GM19099 (cell line): Measurements from ENCODE around the gene TBC1D4.

Experiments used
- POLR2A ChIP-seq: IDR thresholded peaks from 3 replicates; pipeline ENCODE4 v1.6.1; 2011; ENCODE audit warnings: low read depth; ENCODE audit not compliant: insufficient read length; ENCODE audit errors: extremely low read depth

TBC1D4 gene

DNA sequence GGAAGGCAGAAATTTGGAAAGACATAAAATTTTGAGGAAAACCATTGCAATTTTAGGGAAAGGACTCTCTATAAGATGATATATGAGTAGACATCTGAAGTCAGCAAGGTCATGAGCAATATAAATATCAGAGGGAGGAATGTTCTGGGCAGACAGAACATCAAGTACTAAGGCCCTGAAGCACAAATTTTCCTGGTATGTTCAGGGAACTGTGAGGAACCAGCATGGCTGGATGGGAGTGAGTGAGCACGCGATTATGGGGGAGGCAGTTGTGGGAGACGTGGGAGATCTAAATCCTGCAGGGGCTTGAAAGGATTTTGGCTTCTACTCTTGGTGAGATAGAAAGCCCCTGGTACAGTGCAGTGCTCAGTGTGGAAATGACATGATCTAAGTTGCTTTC, 112.0 kb downstream of the TBC1D4 start:
- no peak for TF ChIP-seq POLR2A

DNA sequence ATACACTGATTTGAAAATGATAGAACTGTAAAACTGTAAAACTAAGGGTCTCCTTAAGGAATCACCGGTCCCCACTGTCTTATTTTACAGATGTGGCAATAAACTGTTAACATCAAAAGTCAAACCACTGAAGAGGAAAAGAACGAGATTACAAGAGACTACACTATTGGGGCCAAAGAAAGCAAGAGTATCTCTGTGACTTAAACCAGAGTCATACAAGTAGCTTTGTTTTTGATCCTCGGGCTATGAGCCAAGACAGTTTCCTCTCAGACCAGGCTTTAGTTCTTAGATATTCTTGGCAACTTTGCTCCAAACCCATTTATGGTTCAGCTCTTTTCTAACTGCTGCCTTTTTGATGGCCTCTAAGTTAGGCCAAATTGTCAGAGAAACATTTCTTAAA, 113.8 kb downstream of the TBC1D4 start:
- no peak for TF ChIP-seq POLR2A

DNA sequence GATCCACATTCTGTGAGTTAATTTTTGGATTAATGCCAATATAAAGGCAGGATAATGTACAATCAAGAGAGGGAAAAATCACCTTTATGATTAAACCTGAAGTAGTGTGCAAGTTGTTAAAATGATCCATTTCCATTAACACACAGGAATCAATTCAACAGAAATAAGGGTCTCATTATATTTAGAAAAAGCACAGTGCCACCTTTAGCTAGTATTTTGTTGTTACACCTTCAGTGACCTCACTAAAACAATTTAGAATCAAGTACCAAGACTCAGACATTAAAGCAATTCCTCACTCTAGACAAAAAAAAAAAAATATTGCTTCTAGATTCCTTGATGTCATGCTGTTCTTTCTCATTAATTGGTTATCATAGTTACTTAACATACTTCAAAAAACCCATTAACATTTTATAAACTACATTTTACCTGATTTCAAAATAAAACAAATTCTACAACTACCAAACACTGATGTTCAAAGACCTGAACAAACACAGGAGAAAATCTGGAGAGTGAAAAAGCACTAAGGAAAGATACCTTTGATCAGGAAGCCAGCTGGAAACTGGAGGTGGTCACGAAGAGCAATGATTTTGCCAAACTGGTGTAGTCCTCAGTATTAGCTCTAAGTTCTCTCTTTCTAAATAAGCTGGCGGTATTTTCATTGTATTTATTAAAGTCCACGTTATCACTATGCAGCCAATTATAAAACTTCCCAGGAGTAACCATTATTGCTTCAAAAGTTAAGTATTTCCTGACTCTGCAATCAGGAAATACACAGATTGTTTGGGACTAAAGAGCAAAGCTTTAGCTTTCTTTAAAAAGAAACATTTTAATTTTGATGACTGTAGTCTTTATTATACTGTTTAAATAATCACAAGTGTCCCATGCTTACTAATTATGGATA, 115.3 kb downstream of the TBC1D4 start:
- no peak for TF ChIP-seq POLR2A

DNA sequence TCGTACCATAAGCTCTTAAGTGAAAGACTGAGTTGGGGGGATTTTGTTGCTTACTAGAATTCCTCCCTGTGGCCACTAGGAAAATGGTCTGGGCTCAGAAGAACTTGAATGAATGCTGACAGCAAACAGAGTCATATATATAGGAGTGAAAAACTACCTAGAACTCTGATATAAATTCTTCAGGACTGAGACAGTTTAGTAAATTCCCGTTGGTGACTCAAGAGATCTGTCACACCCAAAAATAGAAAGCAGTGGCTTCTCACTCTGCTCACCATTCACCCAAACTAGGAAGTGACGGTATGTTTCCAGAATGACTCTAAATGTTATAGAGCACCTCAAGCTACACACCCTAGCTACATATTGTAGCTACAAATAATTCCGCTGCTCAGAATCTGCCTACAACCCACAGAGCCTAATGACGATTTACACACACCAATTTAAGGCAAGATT, 116.2 kb downstream of the TBC1D4 start:
- no peak for TF ChIP-seq POLR2A

- TF ChIP-seq POLR2A: no peak
Measured at GRCh38 chr13:75364131-75364713, 117.7 kb downstream of the TBC1D4 start.

DNA sequence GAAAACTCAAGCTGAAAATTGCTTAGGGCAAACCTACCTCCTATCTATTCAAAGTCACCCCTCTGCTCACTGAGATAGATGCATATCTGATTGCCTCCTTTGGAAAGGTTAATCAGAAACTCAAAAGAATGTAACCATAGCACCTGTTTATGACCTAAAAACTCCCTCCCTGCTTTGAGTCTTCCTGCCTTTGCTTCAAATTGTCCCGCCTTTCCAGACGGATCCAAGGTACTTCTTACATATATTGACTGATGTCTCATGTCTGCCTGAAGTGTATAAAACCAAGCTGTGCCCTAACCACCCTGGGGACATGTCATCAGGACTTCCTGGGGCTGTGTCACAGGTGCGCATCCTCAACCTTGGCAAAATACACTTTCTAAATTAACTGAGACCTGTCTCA, 118.6 kb downstream of the TBC1D4 start:
- TF ChIP-seq POLR2A: no peak

DNA sequence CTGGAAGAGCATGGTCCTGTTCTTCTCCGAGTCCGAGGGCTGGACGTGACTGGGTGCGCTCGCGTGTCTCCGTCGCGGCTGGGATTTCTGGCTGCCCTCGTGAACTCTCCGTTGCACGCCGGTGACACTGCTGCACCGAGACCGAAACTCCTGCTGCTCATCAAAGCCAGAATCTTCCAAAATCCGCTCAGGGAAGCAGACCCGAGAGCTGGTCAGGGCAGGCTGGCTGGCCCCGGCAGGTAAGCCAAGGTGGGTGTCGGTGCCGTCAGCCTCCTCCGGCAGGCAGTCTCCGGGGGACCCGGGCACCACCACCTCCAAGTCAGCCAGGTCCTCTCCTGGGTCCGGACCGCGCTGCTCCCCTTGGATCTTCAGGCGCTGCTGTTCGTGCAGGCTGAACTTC, 119.9 kb downstream of the TBC1D4 start:
- no peak for TF ChIP-seq POLR2A

DNA sequence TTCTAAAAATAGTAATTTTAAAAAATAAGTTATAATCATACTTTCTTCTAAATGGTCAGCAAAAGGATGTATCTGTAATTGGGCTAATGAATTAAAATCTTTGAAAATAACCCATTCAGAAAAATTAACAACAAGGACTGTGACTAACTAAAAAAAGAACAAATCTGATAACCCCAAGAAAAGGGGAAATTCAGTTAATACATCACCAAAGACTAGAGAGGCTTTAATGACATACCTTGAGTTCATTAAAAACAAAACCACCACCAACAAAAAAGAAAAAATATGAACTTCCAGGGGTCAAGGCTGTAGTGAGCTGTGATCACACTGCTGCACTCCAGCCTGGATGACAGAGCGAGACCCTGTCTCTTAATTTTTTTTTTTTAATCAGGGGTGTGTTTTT, 121.8 kb downstream of the TBC1D4 start:
- no peak for TF ChIP-seq POLR2A

- TF ChIP-seq POLR2A: no peak
Measured at GRCh38 chr13:75359266-75359665, 122.7 kb downstream of the TBC1D4 start.

DNA sequence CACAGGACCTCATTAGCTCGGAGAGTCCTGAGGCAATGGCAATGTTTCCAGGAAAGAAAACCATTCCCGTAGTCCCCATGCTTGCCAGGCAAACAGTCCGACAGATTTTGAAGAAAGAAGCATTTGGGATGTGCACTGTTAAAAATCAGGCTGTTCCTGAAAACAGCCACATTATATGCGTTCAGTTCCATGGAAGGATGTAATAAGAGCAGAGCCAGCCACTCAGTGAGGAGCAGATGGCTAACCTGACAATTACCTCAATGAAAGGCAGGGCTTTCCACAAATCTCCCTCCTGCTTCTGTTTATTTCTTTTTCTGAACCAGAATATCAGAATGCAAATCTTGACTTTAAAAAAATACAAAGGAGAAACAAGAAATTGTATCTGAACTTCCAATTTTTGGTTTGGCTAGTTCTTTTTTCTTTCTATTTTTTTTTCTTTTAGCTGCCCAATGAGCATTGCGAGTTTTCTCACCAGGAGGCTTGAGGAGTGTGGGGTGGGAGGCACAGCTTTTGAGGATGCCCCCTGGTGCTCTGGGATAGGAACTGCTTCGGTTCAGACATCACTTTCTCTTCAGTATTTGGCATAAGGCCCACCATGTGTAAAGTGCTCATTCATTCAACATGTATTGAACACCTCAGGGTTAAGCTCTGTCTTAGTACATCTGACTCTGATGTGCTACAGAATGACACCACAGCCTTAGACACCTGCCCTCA, 124.2 kb downstream of the TBC1D4 start:
- TF ChIP-seq POLR2A: no peak

DNA sequence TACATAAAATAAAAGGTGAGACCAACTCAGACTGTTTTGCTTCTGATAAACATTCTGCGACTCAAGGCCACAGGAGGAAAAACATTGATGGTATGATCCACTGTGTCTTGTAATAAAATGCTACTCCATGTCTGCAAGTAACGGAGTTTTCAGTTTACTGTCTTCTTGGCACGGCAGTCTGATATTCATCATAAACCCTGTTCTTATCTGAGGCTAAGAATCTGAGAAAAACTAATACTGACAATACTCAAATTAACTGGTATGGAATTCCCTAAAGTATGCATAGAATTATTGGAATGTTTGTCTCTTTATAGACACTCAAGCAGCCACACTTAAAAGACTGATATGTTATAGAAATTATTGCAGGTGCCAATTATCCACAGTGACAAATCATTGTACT, 125.5 kb downstream of the TBC1D4 start:
- no peak for TF ChIP-seq POLR2A

GRCh38 chr13:75355609-75356008, 126.4 kb downstream of the TBC1D4 start:
- no peak for TF ChIP-seq POLR2A

DNA sequence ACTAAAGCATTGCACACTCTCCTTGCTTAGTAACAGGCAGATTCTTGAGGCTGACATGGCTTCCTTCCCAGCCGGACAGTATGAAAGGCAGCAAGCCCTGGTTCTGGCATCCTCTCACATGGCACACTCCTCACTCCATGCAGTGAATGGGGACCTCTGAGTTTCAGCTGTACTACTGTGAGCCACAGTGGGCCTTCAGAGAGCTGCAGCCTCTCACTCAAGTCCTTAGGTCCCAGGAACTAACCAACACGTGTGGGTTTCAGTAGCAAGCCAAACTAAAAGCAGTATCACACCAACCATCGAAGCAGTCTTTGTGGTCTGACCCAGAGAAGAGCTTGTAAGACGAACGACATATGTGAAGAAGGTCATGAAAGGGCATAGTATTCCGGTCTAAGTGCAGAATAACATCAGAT, 128.2 kb downstream of the TBC1D4 start:
- no peak for TF ChIP-seq POLR2A

DNA sequence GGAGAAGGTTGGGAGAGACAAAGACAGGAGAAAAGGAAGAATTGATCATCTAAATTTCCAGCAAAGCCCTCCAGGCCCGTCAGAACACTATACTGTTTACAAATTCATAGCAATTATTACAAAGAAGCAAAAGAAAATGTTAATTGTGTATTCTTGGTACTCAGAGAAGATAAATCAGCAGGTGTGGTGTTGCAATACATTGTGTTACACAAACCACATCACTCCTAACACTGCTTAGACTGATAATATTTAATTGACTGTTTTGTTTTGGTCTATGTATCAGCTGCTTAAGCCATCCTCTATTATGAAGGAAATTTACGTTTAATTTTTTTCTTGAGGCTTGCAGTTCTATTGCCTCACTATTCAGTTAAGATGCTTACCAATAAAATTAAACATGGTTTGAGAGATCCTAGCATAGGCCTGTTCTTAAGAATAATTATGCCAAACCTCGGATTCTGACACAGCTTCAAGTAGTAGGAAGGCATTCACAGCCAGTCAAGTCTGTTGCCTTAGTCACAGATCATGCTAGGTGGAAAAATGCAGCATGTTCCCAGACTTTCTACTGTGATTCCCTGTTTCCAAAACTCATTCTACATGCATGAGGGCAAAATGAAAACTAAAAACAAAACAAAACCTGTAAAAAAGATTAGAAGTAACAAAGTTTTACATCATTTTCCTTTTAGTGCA, 129.2 kb downstream of the TBC1D4 start:
- no peak for TF ChIP-seq POLR2A

DNA sequence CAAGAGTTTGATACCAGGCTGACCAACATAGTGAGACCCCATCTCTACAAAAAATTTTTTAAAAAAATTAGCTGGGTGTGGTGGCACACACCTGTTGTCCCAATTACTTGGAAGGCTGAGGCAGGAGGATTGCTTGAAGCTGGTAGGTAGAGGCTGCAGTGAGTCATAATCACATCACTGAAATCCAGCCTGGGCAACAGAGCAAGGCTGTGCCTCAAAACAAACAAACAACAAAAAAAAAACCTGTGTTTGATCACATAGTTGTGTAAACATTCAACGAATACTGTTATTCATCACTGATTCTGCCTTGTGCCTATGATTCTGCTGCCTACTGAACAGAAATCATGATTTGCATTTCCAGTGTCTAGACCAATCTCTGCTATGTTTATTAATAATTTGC, 134.0 kb downstream of the TBC1D4 start:
- no peak for TF ChIP-seq POLR2A
